Esophagus squamous epithelium (tissue), 4 donors: ENCODE measurements around the gene VIT.

ENCODE experiments used
- POLR2A ChIP-seq, 4 donors: fragments of 450-650 bp; IDR thresholded peaks; one replicate each; pipeline ENCODE4 v1.6.1; 2017; ENCODE audit warnings: antibody characterized with exemption in 4 of 4, mild to moderate bottlenecking in 4 of 4, moderate library complexity in 3 of 4
- TF ChIP-seq, protein P1 (sequence below), 6 experiments: fragments of 450-650 bp in 4 of 6; fragments of 200-600 bp in 2 of 6; sonication (generic) in 2 of 6; IDR thresholded peaks; one replicate each; pipeline ENCODE4 v1.5.1; 2016 to 2019; ENCODE audit warnings: antibody characterized with exemption in 6 of 6, mild to moderate bottlenecking in 4 of 6, moderate library complexity in 4 of 6

DNA sequence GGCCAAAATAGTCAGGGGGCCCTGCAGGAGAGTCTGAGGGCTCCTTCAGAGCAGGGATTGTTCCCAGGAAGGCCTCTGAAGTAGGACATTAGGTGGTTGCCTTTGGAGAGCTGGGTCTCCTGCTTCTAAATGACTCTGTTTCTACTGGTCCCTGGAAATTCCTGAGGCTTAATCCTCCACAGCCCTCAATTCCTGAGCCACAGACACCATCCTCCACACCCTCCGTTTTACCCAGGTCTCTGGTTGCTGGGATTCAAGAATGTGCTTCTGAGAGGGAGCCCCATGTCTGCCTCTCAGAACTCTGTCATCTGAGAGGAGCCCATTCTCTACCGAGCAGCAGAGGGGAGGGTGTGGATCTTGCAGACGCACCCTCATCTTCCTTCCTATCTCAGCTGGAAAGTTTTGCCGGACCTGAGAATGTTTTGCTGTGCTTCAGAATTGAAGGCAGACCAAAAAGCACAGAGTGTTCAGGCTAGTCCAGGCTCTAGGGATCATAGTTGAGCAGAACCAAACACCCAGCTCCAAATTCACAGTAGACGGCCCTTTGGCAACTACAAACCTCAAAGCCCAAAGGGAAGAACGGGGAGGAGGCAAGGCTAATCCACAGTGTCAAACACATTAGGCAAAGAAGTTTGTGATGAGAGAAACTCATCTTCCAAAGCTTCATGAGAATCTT, 8.1 kb downstream of the VIT start:
- TF ChIP-seq, protein P1, sequence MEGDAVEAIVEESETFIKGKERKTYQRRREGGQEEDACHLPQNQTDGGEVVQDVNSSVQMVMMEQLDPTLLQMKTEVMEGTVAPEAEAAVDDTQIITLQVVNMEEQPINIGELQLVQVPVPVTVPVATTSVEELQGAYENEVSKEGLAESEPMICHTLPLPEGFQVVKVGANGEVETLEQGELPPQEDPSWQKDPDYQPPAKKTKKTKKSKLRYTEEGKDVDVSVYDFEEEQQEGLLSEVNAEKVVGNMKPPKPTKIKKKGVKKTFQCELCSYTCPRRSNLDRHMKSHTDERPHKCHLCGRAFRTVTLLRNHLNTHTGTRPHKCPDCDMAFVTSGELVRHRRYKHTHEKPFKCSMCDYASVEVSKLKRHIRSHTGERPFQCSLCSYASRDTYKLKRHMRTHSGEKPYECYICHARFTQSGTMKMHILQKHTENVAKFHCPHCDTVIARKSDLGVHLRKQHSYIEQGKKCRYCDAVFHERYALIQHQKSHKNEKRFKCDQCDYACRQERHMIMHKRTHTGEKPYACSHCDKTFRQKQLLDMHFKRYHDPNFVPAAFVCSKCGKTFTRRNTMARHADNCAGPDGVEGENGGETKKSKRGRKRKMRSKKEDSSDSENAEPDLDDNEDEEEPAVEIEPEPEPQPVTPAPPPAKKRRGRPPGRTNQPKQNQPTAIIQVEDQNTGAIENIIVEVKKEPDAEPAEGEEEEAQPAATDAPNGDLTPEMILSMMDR (IDR thresholded peaks at IDR 0.05), result no peak
- TF ChIP-seq POLR2A (IDR thresholded peaks at IDR 0.05), result no peak
